SJCRH30 (cell line): ENCODE data around the gene SSTR5. TPM values are rescaled to one million over a fixed set of nuclear protein-coding genes. Genes with fewer than 3 reads are reported as not detected.
A peak's percentile ranks its signal among the peaks of the same experiment; 100 is the strongest.
"Not testable (repeated sequence)": the region's sequence is repeated elsewhere in the genome, so short reads cannot be mapped to it uniquely, and the experiment has no call there.

Experiments
- DNase-seq, 2 experiments: peaks; one replicate each; pipeline ENCODE4 v3.0.0-alpha.2; 2015 to 2020
- H3K27ac ChIP-seq: fragments of 250-450 bp; sonication (Bioruptor Pico); 2 replicates; pipeline ENCODE4 v1.5.1; 2020; ENCODE audit warnings: mild to moderate bottlenecking, moderate library complexity
- H3K27me3 ChIP-seq: fragments of 250-450 bp; sonication (Bioruptor Pico); 2 replicates; pipeline ENCODE4 v1.5.1; 2020; ENCODE audit warnings: mild to moderate bottlenecking, moderate library complexity
- H3K36me3 ChIP-seq: fragments of 250-450 bp; sonication (Bioruptor Pico); 2 replicates; pipeline ENCODE4 v1.5.1; 2020; ENCODE audit warnings: mild to moderate bottlenecking, moderate library complexity
- H3K4me1 ChIP-seq: fragments of 250-450 bp; sonication (Bioruptor Pico); 2 replicates; pipeline ENCODE4 v1.5.1; 2020; ENCODE audit warnings: mild to moderate bottlenecking, moderate library complexity
- H3K4me3 ChIP-seq: fragments of 250-450 bp; sonication (Bioruptor Pico); 2 replicates; pipeline ENCODE4 v1.5.1; 2020; ENCODE audit warnings: mild to moderate bottlenecking, moderate library complexity
- H3K9me3 ChIP-seq: fragments of 250-450 bp; sonication (Bioruptor Pico); replicated peaks from 2 replicates; pipeline ENCODE4 v1.5.1; 2020; ENCODE audit warnings: mild to moderate bottlenecking, moderate library complexity
- total RNA-seq: library from RNA; depleted of rRNA; stranded (reverse); fragments of >200 nt; shearing (Covaris generic); gene quantifications from 2 replicates; pipeline ENCODE4 v1.2.3, GENCODE V29; 2014; rRNA removed

SSTR5 gene
- 3.7 and 4.5 TPM in 2 replicates for total RNA-seq

- no peak within 1 kb of the TSS for H3K27ac ChIP-seq
- peaks cover 25% of the 10 kb centered on the region for H3K4me1 ChIP-seq
- no peaks in the 10 kb centered on the region for H3K36me3 ChIP-seq
- peaks cover 3% of the 10 kb centered on the region; the same call in 1 of the 2 replicates for H3K27me3 ChIP-seq
- no peak within 1 kb of the TSS for H3K4me3 ChIP-seq
- no peak for DNase-seq
- no peaks in the 10 kb centered on the region for H3K9me3 ChIP-seq
Observed at GRCh38 chr16:1072526-1073261, at the start of gene SSTR5. SSTR5 (plus strand) TSS chr16:1072747; CDS start chr16:1078869, 6,122 bp downstream.

DNA sequence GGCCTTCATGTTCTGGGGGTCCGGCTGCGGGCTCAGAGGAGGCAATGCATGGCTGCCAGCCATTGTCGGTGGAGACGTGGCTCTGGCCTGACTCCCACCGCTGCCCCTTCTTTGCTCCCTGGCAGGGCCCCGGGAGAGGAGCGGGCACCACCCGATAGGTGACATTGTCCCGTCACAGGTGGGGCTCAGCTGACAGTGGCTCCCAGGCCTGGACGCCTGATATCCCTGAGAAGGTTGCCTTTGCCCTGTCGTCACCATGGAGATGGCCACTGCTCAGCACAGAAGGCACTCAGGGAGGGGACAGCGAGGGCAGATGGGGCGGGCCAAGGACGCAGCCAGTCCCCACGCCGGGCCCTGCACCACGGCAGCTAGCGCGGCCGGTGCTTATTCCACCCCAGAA is 48.4 kb upstream of the SSTR5 start:
- H3K36me3 ChIP-seq, result no peaks in the 10 kb centered on the region
- DNase-seq, result no peak
- H3K9me3 ChIP-seq, result no peaks in the 10 kb centered on the region
- no peak overlapping the region for H3K27ac ChIP-seq
- H3K4me1 ChIP-seq, result peaks cover 55% of the 10 kb centered on the region
- H3K4me3 ChIP-seq, result no peak overlapping the region
- H3K27me3 ChIP-seq, result no peaks in the 10 kb centered on the region; the same call in 1 of the 2 replicates

- not testable (repeated sequence) for H3K27me3 ChIP-seq, H3K4me3 ChIP-seq, H3K36me3 ChIP-seq, DNase-seq, H3K27ac ChIP-seq, H3K9me3 ChIP-seq
- peaks cover 58% of the 10 kb centered on the region for H3K4me1 ChIP-seq
Observed at GRCh38 chr16:1025183-1025809, 47.3 kb upstream of the SSTR5 start.

GRCh38 chr16:1026057-1026783 is 46.3 kb upstream of the SSTR5 start:
- Histone ChIP-seq H3K4me1 (peaks cover 58% of the 10 kb centered on the region), H3K27me3 (no peaks in the 10 kb centered on the region; the same call in 1 of the 2 replicates), H3K4me3 (no peak overlapping the region), H3K36me3 (no peaks in the 10 kb centered on the region), H3K27ac (no peak overlapping the region), H3K9me3 (no peaks in the 10 kb centered on the region)
- DNase-seq, result peak in 1 of 2 experiments; percentile 48

DNA sequence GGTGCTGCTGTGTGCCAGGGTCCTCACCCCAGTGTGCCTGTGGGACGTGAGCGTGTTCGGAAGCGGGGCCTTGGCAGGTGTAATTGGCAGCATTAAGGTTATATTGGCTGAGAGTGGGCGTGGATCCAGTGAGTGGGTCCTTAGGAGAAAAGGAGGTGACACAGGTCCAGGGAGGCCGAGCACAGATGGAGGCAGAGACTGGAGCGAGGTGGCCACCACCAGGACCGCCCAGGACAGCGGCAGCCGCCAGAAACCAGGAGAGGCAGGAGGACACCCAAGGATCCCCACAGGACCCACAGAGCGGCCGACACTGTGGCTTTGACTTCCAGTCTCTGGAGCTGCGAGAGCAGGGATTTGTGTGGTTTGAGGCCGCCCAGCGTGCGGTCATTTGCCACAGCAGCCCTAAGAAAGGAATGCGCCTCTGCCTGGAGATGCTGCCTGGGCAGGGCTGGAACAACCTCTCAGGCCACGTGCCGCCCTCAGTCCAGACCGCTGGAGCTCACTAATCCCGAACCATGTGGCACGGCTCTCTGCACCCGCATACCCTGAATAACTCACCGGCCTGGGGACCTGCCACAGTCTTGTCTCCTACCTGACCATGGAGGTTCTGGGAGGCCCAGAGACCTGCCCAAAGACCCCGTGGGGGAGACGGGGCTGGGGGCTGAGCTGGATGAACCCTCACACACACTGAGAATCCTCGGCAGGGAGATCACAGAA is 45.6 kb upstream of the SSTR5 start:
- no peak overlapping the region for H3K4me3 ChIP-seq
- peak; percentile 84 to 85 for DNase-seq
- H3K27ac ChIP-seq, result peak overlapping the region; percentile 30; the same call in 1 of the 2 replicates
- H3K9me3 ChIP-seq, result no peaks in the 10 kb centered on the region
- H3K27me3 ChIP-seq, result no peaks in the 10 kb centered on the region; the same call in 1 of the 2 replicates
- H3K4me1 ChIP-seq, result peaks cover 54% of the 10 kb centered on the region
- no peaks in the 10 kb centered on the region for H3K36me3 ChIP-seq

GRCh38 chr16:1027501-1027815 is 45.1 kb upstream of the SSTR5 start:
- Histone ChIP-seq H3K36me3 (no peaks in the 10 kb centered on the region), H3K9me3 (no peaks in the 10 kb centered on the region), H3K27ac (peak overlapping the region; percentile 30; the same call in 1 of the 2 replicates), H3K4me1 (peaks cover 48% of the 10 kb centered on the region), H3K4me3 (no peak overlapping the region), H3K27me3 (no peaks in the 10 kb centered on the region; the same call in 1 of the 2 replicates)
- no peak for DNase-seq

- Histone ChIP-seq H3K4me1 (peaks cover 48% of the 10 kb centered on the region), H3K36me3 (no peaks in the 10 kb centered on the region), H3K4me3 (no peak overlapping the region), H3K9me3 (no peaks in the 10 kb centered on the region), H3K27me3 (no peaks in the 10 kb centered on the region; the same call in 1 of the 2 replicates), H3K27ac (no peak overlapping the region)
- no peak for DNase-seq
Observed at GRCh38 chr16:1028056-1028455, 44.5 kb upstream of the SSTR5 start.

DNA sequence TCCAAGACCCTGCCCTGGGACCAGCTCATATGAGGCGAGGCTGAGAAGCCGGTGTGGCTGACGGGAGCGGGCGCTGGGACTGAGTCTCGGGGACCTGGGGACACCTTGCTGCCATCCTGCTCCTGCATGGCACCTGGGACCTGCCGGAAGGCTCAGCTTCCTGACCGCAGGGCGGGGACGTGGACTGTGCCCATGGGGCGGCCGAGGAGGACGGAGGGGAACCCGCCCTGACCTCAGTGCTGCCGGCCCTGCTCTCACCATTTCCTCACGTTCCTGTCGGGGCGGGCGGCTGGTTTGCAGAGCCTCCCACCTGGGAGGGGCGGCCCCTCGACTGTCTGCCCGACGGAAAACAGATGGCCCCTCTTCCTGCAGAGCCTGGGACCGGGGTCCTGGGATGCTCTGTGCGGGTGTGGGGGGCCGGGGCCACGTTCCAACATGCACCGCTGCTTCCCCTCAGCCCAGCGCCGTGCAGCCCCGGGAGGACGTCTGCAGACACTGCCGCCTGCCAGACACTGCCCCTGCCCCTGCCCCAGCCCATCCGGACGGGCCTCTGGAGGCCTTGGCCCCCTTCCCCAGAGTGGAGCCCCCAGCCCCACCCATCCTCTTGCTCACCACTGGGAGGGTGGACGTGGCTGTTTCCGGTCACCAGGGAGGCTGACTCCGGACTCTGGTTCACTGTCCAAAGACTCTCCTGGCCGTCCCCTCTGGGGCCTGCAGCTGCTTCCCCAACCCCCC is 43.9 kb upstream of the SSTR5 start:
- Histone ChIP-seq H3K9me3 (no peaks in the 10 kb centered on the region), H3K4me3 (peak overlapping the region; percentile 17; the same call in 1 of the 2 replicates), H3K27ac (no peak overlapping the region), H3K36me3 (no peaks in the 10 kb centered on the region), H3K27me3 (no peaks in the 10 kb centered on the region; the same call in 1 of the 2 replicates), H3K4me1 (peaks cover 48% of the 10 kb centered on the region)
- no peak for DNase-seq

- Histone ChIP-seq H3K27ac (no peak overlapping the region), H3K4me3 (no peak overlapping the region), H3K4me1 (peaks cover 48% of the 10 kb centered on the region), H3K27me3 (no peaks in the 10 kb centered on the region; the same call in 1 of the 2 replicates), H3K9me3 (no peaks in the 10 kb centered on the region), H3K36me3 (no peaks in the 10 kb centered on the region)
- DNase-seq, result no peak
Observed at GRCh38 chr16:1029259-1029545, 43.3 kb upstream of the SSTR5 start.

GRCh38 chr16:1030473-1030901 is 42.1 kb upstream of the SSTR5 start:
- Histone ChIP-seq H3K36me3 (no peaks in the 10 kb centered on the region), H3K27ac (no peak overlapping the region), H3K9me3 (no peaks in the 10 kb centered on the region), H3K4me3 (no peak overlapping the region), H3K27me3 (no peaks in the 10 kb centered on the region; the same call in 1 of the 2 replicates), H3K4me1 (peaks cover 48% of the 10 kb centered on the region)
- peak; percentile 68 to 69 for DNase-seq

DNA sequence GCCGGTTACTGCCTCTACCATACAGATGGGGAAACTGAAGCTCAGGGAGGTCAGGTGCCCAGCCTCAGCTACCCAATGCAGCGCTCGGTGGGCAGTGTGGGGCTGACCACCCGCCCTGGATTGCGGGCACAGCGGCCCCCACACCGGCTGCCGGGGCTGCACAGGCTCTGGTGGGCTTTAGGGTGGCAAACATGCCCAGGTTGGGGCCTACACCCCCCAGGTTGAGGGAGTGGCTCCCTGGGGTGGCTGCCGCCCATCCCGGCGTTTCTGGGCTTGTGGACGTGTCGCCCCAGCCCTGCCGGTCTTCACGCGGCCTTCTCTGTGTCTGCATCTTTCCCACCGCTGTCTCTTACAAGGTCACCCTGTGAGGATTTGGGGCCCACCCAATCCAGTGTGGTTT is 40.9 kb upstream of the SSTR5 start:
- H3K4me3 ChIP-seq, result no peak overlapping the region
- DNase-seq, result no peak
- H3K36me3 ChIP-seq, result no peaks in the 10 kb centered on the region
- H3K9me3 ChIP-seq, result no peaks in the 10 kb centered on the region
- peaks cover 48% of the 10 kb centered on the region for H3K4me1 ChIP-seq
- no peak overlapping the region for H3K27ac ChIP-seq
- no peaks in the 10 kb centered on the region; the same call in 1 of the 2 replicates for H3K27me3 ChIP-seq

DNA sequence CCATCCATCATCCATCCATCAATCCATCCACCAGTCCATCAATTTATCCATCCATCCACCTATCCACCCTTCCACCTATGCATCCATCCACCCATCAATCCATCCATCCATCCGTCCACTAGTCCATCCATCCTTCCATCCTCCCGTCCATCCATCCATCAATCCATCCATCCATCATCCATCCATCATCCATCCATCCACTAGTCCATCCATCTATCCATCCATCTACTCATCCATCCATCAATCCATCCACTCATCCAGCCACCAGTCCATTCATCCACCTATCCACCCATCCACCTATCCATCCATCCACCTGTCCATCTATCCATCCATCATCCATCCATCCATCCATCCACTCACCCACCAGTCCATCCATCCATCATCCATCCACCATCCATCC is 39.9 kb upstream of the SSTR5 start:
- Histone ChIP-seq H3K36me3 (no peaks in the 10 kb centered on the region), H3K27ac (no peak overlapping the region), H3K9me3 (no peaks in the 10 kb centered on the region), H3K4me1 (peaks cover 46% of the 10 kb centered on the region), H3K27me3 (no peaks in the 10 kb centered on the region; the same call in 1 of the 2 replicates), H3K4me3 (no peak overlapping the region)
- DNase-seq, result no peak

- Histone ChIP-seq H3K27ac (no peak overlapping the region), H3K36me3 (no peaks in the 10 kb centered on the region), H3K27me3 (no peaks in the 10 kb centered on the region; the same call in 1 of the 2 replicates), H3K4me1 (peaks cover 45% of the 10 kb centered on the region), H3K9me3 (no peaks in the 10 kb centered on the region), H3K4me3 (no peak overlapping the region)
- DNase-seq, result no peak
Observed at GRCh38 chr16:1033128-1033679, 39.3 kb upstream of the SSTR5 start.
